NCI-H1930 (cell line): ENCODE results near the gene TBL1XR1.

Experiments
- DNase-seq, 2 experiments: peaks; one replicate each; lab custom pipeline; 2025; lab: John Stamatoyannopoulos, UW

TBL1XR1 gene

GRCh38 chr3:177197041-177197726 lies at the start of gene TBL1XR1:
TSS of gene TBL1XR1 (minus strand) at chr3:177197482. CDS start at chr3:177064977, 132,505 bp downstream.
- peak; percentile 71 to 81 for DNase-seq

DNA sequence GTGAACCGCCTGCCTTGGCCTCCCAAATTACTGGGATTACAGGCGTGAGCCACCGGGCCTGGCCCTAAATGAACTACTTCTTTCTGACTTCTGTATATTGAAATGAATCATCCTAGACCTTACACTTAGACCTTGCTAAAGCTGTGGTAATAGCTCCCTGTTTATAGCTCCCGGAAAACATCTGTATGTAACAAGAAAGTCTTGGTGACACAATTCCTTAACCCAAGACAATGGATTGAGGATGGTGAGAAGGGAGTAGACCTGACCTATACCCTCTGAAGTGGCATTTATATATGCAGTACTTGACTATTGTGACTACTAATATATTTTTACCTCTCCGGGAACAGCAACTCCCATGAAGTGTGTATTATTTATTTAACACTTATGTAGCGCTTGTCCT lies 48.0 kb upstream of the TBL1XR1 start:
- DNase-seq, result no peak

- DNase-seq, result no peak
Observed at GRCh38 chr3:177244606-177245005, 47.3 kb upstream of the TBL1XR1 start.

DNA sequence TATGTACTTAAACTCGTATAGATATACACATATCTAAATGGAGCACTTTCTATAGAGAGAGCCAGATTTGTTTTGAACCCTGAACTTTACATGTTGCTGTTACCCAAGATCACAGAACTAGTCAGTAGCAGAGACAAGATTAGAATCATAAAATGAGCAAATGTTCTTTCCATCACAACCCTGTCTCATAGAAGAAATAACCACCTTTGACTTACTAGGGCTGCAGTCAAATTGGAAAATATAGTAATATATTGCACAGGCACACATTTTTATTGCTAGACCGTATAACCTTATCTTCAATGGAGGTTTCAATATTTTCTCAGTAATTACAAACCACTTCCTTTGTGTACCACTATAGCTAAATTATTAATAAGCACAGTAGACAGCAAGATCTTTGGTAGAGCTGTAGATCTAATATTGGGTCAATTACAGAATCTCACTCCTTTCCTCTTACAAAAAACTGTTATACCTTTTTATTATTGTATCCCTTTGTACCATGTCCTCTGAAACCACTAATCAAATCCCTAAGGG lies 41.5 kb upstream of the TBL1XR1 start:
- no peak for DNase-seq

- no peak for DNase-seq
Observed at GRCh38 chr3:177237206-177237605, 39.9 kb upstream of the TBL1XR1 start.

GRCh38 chr3:177236704-177237103 lies 39.4 kb upstream of the TBL1XR1 start:
- DNase-seq, result no peak

GRCh38 chr3:177234121-177234520 lies 36.8 kb upstream of the TBL1XR1 start:
- DNase-seq, result no peak

DNA sequence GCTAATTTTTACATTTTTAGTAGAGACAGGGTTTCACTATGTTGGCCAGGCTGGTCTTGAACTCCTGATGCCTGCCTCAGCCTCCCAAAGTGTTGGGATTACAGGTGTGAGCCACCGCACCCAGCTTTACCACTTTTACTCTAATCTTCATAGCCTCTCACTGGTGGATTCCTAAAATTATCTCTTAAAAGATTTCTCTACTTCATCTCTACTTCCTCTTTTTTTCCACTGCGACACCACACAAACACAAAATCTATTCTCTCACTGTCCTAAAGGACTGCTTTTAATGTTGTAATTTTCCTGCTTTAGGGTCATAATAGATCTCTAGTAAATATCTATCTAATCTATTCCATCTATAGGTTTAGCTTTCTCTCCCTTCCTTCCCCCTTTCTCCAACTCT lies 34.0 kb upstream of the TBL1XR1 start:
- no peak for DNase-seq

DNA sequence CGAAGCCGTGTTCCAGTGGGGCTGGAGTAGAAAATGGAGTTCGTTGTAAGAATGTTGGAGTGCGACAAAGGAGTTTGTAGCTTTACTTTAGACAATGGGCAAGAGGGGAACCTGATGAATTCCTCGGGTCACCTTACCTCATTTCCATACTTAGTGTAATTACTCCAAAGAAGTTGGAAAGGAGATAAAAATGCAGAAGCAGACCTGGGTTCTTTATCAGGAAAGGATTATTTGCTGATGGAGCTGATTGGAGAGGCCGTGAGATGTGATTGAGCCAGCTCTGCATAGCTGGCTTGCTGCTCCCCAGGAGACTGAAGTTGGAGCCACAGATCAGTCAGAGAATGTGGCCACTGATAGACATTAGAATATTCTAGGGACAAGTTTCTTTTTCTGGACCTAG lies 33.4 kb upstream of the TBL1XR1 start:
- no peak for DNase-seq

- no peak for DNase-seq
Observed at GRCh38 chr3:177229791-177230190, 32.5 kb upstream of the TBL1XR1 start.

DNA sequence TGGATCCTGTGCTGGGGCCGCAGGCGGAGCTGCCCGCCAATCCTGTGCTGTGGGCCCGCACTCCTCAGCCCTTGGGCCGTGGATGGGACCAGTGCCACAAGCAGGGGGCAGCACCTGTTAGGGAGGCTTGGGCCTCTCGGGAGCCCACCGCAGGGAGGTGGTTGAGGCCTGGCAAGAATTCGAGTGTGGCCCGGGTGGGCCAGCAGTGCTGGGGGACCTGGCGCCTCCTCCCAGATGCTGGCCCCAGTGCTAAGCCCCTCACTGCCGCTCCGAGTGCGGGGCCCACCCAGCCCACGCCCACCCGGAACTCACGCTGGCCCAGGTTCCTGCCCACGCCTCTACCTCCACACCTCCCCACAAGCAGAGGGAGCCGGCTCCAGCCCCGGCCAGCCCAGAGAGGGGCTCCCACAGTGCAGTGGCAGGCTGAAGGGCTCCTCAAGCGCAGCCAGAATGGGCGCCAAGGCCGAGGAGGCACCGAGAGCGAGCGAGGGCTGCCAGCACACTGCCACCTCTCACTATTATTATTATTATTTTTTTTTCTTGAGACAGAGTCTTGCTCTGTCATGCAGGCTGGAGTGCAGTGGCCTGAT lies 31.4 kb upstream of the TBL1XR1 start:
- DNase-seq, result no peak

- no peak for DNase-seq
Observed at GRCh38 chr3:177224414-177224813, 27.1 kb upstream of the TBL1XR1 start.

DNA sequence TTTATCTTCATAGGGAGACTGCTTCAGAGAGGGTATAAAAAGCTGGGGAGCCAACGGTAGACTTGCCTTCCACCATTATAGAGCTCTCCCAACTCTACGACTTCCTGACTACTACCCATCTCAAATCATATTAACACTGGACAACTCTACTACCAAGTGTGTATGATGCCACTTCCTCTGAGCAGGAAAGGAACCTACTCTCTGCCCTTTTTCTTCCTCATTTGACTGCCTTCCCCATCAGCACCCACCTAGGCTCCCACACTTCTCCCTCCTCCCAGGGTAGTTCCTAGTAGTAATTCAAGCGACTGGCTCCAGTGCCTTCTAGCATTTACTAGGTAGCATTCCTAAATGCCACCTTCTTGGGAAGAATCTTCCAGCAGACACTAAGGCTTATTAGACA lies 24.5 kb upstream of the TBL1XR1 start:
- DNase-seq, result no peak

GRCh38 chr3:177220136-177220974 lies 23.1 kb upstream of the TBL1XR1 start:
- DNase-seq, result no peak

- DNase-seq, result no peak
Observed at GRCh38 chr3:177213801-177214535, 16.7 kb upstream of the TBL1XR1 start.

DNA sequence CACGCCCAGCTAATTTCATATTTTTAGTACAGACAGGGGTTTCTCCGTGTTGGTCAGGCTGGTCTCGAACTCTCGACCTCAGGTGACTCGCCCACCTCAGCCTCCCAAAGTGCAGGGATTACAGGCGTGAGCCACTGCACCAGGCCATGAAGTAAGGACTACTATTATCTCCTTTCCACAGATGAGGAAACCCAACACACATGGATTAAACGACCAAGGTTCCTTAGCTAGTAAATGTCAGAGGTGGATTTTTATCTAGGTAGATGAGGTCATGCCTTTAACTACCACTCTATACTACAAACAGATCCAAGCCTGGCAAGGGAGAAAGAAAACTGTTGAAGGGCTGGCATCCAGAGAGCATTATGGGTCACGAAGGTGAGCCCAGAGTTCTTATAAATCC lies 15.5 kb upstream of the TBL1XR1 start:
- no peak for DNase-seq

DNA sequence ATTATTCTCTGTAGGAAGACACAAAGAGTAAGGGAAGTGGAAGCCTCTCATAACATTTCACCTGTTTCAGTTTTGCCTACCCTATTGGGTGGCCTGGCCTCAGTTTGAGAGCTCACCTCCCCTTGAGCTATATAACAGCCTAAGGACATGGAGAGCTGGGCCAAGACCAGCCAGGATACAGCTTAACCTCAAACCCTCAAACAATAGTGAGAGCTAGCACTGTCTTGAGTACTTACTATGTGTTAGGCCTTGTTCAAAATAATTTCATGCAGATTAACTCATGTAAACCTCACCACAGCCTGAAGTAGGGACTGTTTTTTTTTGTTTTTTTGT lies 15.0 kb upstream of the TBL1XR1 start:
- DNase-seq, result no peak

DNA sequence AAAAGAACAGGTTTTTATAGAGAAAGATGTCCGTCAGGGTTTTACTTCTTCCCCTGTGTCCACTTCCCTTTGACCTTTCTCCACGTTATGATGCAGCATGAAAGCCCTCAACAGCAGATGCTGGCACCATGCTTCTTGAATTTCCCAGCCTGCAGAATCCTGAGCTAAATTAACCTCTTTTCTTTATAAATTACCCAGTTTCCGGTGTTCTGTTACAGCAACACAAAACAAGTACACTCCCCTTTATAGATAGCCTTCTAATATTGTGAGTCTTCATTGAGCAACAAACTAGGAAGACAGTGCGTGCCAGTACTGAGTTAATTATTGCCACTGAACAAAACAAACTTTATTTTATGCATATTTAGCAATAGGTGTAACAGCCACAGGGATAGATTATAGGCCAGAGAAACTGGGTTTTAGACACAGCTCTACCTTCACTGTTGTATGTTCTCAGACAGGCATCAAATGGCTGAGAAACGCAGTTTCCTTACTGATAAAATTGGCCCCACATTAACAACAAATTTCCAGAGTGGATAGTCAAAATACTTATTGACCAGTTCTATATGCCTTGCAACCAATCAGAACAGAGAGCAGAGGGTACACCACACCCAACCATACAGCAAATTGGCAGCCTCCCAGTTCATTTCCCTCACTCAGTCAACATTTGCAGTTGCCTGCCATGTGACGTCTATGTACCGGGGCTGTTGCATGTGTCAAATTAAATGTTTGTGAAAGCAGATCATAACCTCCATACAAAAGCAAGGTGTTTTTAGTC lies 14.4 kb upstream of the TBL1XR1 start:
- no peak for DNase-seq

- DNase-seq, result no peak
Observed at GRCh38 chr3:177210744-177211502, 13.6 kb upstream of the TBL1XR1 start.

DNA sequence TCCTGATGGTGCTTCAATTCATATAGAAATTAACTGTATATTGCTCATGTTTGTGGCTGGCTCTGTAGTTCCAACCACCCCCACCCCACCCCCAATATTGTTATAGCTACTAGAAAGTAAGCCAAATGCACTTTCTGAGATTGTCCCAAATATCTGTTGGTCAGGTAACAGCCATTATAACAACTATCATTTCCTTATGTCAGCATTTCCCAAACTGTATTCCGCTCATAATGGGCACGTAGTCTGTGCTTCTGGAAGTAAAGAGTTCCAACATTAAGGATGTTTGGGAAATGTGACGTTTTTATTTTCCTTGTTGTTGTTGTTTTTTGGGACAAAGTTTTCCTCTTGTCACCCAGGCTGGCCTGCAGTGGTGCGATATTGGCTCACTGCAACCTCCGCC lies 12.2 kb upstream of the TBL1XR1 start:
- DNase-seq, result no peak

- no peak for DNase-seq
Observed at GRCh38 chr3:177208781-177209180, 11.5 kb upstream of the TBL1XR1 start.
